ENCODE data around the gene GPR153.

GPR153 gene

GRCh38 chr1:6287029-6287428 lies 26.1 kb upstream of the GPR153 start:
- DNase-seq (ENCODE audit: low read depth in 1 of 2, low spot score in 1 of 2): no peak

GRCh38 chr1:6286266-6286665 lies 25.4 kb upstream of the GPR153 start:
- no peak for DNase-seq (ENCODE audit: low read depth in 1 of 2, low spot score in 1 of 2)

GRCh38 chr1:6285336-6285735 lies 24.4 kb upstream of the GPR153 start:
- no peak for DNase-seq (ENCODE audit: low read depth in 1 of 2, low spot score in 1 of 2)

GRCh38 chr1:6282577-6283270 lies 21.8 kb upstream of the GPR153 start:
- no peak for DNase-seq (ENCODE audit: low read depth in 1 of 2, low spot score in 1 of 2)

- DNase-seq (ENCODE audit: low read depth in 1 of 2, low spot score in 1 of 2): no peak
These were observed 20.9 kb upstream of the GPR153 start for GRCh38 chr1:6281511-6282402.

GRCh38 chr1:6280761-6281451 lies 20.0 kb upstream of the GPR153 start:
- DNase-seq (ENCODE audit: low read depth in 1 of 2, low spot score in 1 of 2): no peak

- DNase-seq (ENCODE audit: low read depth in 1 of 2, low spot score in 1 of 2): no peak
These were observed 18.9 kb upstream of the GPR153 start for GRCh38 chr1:6279613-6280383.

- no peak for DNase-seq (ENCODE audit: low read depth in 1 of 2, low spot score in 1 of 2)
These were observed 18.2 kb upstream of the GPR153 start for GRCh38 chr1:6279066-6279465.

GRCh38 chr1:6278263-6278662 lies 17.4 kb upstream of the GPR153 start:
- DNase-seq (ENCODE audit: low read depth in 1 of 2, low spot score in 1 of 2): no peak

- DNase-seq (ENCODE audit: low read depth in 1 of 2, low spot score in 1 of 2): no peak
These were observed 16.1 kb upstream of the GPR153 start for GRCh38 chr1:6276811-6277555.

- DNase-seq (ENCODE audit: low read depth in 1 of 2, low spot score in 1 of 2): no peak
These were observed 15.2 kb upstream of the GPR153 start for GRCh38 chr1:6275826-6276782.

GRCh38 chr1:6274622-6275139 lies 13.8 kb upstream of the GPR153 start:
- no peak for DNase-seq (ENCODE audit: low read depth in 1 of 2, low spot score in 1 of 2)

GRCh38 chr1:6274102-6274501 lies 13.2 kb upstream of the GPR153 start:
- no peak for DNase-seq (ENCODE audit: low read depth in 1 of 2, low spot score in 1 of 2)

- no peak for DNase-seq (ENCODE audit: low read depth in 1 of 2, low spot score in 1 of 2)
These were observed 12.5 kb upstream of the GPR153 start for GRCh38 chr1:6273380-6273891.

- no peak for DNase-seq (ENCODE audit: low read depth in 1 of 2, low spot score in 1 of 2)
These were observed 12.0 kb upstream of the GPR153 start for GRCh38 chr1:6272868-6273267.

GRCh38 chr1:6272452-6272851 lies 11.6 kb upstream of the GPR153 start:
- DNase-seq (ENCODE audit: low read depth in 1 of 2, low spot score in 1 of 2): no peak

GRCh38 chr1:6271554-6271953 lies 10.7 kb upstream of the GPR153 start:
- no peak for DNase-seq (ENCODE audit: low read depth in 1 of 2, low spot score in 1 of 2)

- no peak for DNase-seq (ENCODE audit: low read depth in 1 of 2, low spot score in 1 of 2)
These were observed 10.1 kb upstream of the GPR153 start for GRCh38 chr1:6271006-6271405.

GRCh38 chr1:6270401-6270800 lies 9.5 kb upstream of the GPR153 start:
- DNase-seq (ENCODE audit: low read depth in 1 of 2, low spot score in 1 of 2): no peak
